Sigmoid colon (tissue), 4 donors: ENCODE data around the gene BEND6.

Source experiments
- CTCF ChIP-seq, 4 experiments: fragments of 450-650 bp in 3 of 4; fragments of 200-600 bp in 1 of 4; IDR thresholded peaks; one replicate each; pipeline ENCODE4 v1.5.1; 2016 to 2019; ENCODE audit warnings: antibody characterized with exemption in 4 of 4, mild to moderate bottlenecking in 3 of 4, moderate library complexity in 2 of 4
- EP300 ChIP-seq, 4 donors: sonication (generic); formaldehyde crosslinking; IDR thresholded peaks; one replicate each; pipeline ENCODE4 v1.6.1; 2017; ENCODE audit warnings: antibody characterized with exemption in 4 of 4
- POLR2A ChIP-seq, 2 donors: fragments of 450-650 bp; IDR thresholded peaks; one replicate each; pipeline ENCODE4 v1.6.1; 2016; ENCODE audit warnings: antibody characterized with exemption in 2 of 2, mild to moderate bottlenecking in 2 of 2, moderate library complexity in 2 of 2
- POLR2AphosphoS5 ChIP-seq, 4 donors: sonication (generic); formaldehyde crosslinking; IDR thresholded peaks; one replicate each; pipeline ENCODE4 v1.6.1; 2017; ENCODE audit warnings: antibody characterized with exemption in 4 of 4

GRCh38 chr6:57029213-57029612 is 74.3 kb downstream of the BEND6 start:
- TF ChIP-seq CTCF (IDR thresholded peaks at IDR 0.05) = no peak
- TF ChIP-seq POLR2A (IDR thresholded peaks at IDR 0.05) = no peak
- no peak for TF ChIP-seq EP300 (IDR thresholded peaks at IDR 0.05)
- TF ChIP-seq POLR2AphosphoS5 (IDR thresholded peaks at IDR 0.05) = no peak
